DND-41 (cell line): ENCODE measurements around the gene EZH1.

Experiments
- CTCF ChIP-seq: IDR thresholded peaks from 2 replicates; pipeline ENCODE4 v1.5.1; 2012; ENCODE audit warnings: borderline replicate concordance, low read length, moderate library complexity, mild to moderate bottlenecking; ENCODE audit not compliant: poor library complexity, severe bottlenecking; ENCODE audit errors: extremely low read depth
- EZH2 ChIP-seq: IDR thresholded peaks from 3 replicates; pipeline ENCODE4 v1.6.1; 2012; ENCODE audit warnings: borderline replicate concordance, low read depth, mild to moderate bottlenecking, moderate library complexity, low read length, inconsistent platforms; ENCODE audit not compliant: severe bottlenecking

GRCh38 chr17:42655528-42655927, 89.3 kb downstream of the EZH1 start:
- TF ChIP-seq EZH2, result no peak
- TF ChIP-seq CTCF, result no peak
